8988T (cell line): ENCODE results near the gene CCDC8.
"Not testable (repeated sequence)": the region's sequence is repeated elsewhere in the genome, so short reads cannot be mapped to it uniquely, and the experiment has no call there.

Source experiments
- DNase-seq: peaks from one replicate; pipeline ENCODE4 v3.0.0; 2011

Gene CCDC8, protein sequence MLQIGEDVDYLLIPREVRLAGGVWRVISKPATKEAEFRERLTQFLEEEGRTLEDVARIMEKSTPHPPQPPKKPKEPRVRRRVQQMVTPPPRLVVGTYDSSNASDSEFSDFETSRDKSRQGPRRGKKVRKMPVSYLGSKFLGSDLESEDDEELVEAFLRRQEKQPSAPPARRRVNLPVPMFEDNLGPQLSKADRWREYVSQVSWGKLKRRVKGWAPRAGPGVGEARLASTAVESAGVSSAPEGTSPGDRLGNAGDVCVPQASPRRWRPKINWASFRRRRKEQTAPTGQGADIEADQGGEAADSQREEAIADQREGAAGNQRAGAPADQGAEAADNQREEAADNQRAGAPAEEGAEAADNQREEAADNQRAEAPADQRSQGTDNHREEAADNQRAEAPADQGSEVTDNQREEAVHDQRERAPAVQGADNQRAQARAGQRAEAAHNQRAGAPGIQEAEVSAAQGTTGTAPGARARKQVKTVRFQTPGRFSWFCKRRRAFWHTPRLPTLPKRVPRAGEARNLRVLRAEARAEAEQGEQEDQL

DNA sequence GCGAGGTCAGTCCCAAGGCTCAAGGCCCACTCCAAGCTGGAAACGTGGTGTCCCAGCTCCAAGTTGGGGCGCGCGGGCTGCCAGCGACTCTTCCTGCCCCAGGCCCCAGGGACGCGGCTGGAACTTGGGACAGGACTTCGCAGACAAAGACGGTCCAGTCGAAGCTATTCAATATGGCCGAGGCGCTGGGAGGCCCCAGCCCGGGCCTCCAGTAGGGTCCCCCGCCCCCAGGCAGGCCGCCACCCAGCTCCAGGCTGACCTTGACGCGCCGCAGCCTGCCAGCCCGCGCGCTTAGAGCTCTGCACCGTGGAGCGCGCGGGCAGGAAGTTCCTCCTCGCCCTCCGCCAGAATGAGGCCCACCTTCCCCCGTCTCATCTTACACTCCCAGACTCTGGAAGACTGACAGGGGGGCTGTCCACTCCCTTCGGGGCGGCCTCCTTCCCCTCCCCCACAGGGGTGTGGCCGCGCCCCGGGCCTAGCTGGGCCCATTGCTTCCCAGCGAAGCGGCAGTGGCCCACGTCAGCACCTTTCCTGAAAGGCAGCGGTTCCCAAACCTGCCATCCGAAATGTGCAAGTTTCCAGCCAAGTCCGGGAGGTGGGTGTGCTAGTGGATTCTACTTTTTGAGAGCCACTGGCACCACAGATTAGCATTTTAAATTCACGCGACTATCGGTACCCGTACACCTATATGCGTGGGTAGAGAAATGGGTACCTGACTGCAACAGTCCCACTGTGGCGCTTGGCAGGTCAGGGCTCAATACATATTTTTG, at the start of gene CCDC8:
Gene CCDC8 (minus strand): TSS at position 303 of the 770 bp plus-strand sequence. CDS start 754 bp downstream, outside the sequence.
- no peak for DNase-seq

DNA sequence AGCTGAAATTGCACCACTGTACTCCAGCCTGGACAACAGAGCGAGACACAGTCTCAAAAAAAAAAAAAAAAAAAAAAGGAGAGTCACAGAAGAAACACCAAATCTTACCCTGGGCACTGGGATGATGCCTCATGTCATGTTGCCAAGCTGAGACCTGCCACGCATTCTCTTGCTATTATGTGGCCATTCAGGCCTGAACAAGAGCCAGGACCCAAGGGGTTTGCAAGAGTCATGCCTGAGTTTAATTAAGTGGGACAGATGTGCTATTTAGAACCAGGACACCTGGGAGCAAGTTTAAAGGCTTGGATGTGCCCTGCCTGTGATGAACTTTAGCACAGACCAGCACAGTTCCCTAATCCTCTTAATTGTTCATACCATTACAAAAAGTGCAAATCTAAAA, 48.2 kb upstream of the CCDC8 start:
- DNase-seq, result no peak

DNA sequence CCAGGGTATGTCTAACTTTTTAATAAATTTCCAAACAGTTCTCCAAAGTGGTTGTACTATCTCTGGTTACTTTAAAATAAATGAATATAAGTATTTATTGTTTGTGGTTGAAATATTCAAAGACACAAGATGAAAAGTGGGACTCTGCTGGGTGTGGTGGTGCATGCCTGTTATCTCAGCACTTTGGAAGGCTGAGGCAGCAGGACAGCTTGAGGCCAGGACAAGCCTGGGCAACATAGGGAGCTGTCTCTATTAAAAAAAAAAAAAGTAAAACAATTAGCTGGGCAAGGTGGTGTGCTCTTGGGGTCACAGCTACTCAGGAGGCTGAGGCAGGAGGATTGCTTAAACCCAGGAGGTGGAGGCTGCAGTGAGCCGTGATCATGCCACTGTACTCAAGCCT, 47.6 kb upstream of the CCDC8 start:
- DNase-seq, result no peak

GRCh38 chr19:46460055-46460454, 46.7 kb upstream of the CCDC8 start:
- DNase-seq, result no peak

- no peak for DNase-seq
These were observed 43.6 kb upstream of the CCDC8 start for GRCh38 chr19:46456930-46457329.

GRCh38 chr19:46454244-46454643, 40.9 kb upstream of the CCDC8 start:
- no peak for DNase-seq

DNA sequence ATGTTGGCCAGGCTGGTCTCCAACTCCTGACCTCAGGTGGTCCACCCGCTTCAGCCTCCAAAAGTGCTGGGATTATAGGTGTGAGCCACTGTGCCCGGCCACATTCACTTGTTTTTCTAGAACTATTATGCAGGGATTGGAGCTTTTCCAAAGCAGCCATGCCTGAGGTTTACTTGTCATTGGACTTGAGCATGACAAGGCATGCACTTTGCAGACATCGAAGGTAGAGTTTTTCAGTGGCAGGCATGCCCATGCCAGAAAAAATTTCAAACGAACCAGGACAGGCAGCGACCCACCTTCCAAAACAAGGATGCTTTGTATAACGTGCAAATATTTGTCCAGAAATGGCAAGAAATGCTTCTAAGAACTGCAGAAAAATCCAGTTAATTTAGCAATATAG, 40.3 kb upstream of the CCDC8 start:
- no peak for DNase-seq

- DNase-seq, result no peak
These were observed 38.8 kb upstream of the CCDC8 start for GRCh38 chr19:46452186-46452585.

GRCh38 chr19:46451352-46451751, 38.0 kb upstream of the CCDC8 start:
- DNase-seq, result no peak

DNA sequence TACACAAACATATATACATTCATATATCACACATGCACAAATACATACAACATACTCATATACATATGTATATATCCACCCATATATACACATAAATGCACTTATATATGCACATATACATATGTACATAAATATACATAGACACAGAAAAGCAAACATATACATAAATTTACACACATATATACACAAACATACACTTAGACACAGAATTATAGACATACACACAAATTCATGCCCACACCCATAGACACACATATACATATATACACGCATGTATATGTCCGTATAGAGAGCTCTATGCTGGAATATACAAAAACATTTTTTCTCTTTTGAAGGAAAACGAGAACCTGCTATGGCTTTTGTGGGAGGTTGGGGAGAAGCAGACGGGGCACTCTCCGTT, 37.4 kb upstream of the CCDC8 start:
- DNase-seq, result no peak

GRCh38 chr19:46449228-46449627, 35.9 kb upstream of the CCDC8 start:
- no peak for DNase-seq

- no peak for DNase-seq
These were observed 35.2 kb upstream of the CCDC8 start for GRCh38 chr19:46448601-46449000.

DNA sequence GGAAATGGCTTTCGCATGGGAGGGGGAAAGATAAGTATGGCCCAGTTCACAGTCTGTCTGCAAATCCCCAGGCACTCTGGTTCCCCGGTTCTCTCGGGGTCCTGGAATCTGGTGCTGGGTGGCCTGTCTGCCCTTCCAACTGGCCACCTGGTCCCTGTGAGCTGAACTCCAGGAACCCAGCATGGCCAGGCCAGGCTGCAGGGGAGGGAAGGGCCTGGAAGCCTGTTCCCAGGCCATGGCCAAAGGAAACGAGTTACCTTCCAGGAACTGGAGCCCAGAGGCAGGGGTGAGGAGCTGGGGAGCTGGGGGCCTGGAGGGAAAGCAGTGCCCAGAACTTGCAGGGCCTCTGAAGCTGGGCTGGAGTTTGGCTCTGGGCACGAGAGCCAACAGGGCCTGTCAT, 34.5 kb upstream of the CCDC8 start:
- DNase-seq, result no peak

GRCh38 chr19:46447006-46447405, 33.6 kb upstream of the CCDC8 start:
- no peak for DNase-seq

- DNase-seq, result no peak
These were observed 32.7 kb upstream of the CCDC8 start for GRCh38 chr19:46446021-46446420.

GRCh38 chr19:46442808-46443450, 29.6 kb upstream of the CCDC8 start:
- DNase-seq, result no peak

- no peak for DNase-seq
These were observed 28.5 kb upstream of the CCDC8 start for GRCh38 chr19:46441866-46442265.

GRCh38 chr19:46435689-46436088, 22.3 kb upstream of the CCDC8 start:
- not testable (repeated sequence) for DNase-seq

- DNase-seq, result no peak
These were observed 21.6 kb upstream of the CCDC8 start for GRCh38 chr19:46435009-46435408.

DNA sequence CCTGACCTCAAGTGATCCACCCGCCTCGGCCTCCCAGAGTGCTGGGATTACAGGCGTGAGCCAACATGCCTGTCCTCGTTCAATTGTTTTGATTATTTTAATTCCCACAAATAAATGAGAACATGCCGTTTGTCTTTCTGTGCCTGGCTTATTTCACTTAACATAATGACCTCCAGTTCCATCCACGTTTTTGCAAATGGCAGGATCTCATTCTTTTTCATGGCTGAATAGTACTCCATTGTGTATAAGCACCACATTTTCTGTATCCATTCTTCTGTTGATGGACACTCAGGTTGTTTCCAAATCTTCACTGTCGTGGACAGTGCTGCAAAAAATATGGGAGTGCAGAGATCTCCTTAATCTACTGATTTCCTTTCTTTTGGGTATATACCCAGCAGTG, 20.1 kb upstream of the CCDC8 start:
- DNase-seq, result not testable (repeated sequence)

- DNase-seq, result no peak
These were observed 18.5 kb upstream of the CCDC8 start for GRCh38 chr19:46431824-46432223.

DNA sequence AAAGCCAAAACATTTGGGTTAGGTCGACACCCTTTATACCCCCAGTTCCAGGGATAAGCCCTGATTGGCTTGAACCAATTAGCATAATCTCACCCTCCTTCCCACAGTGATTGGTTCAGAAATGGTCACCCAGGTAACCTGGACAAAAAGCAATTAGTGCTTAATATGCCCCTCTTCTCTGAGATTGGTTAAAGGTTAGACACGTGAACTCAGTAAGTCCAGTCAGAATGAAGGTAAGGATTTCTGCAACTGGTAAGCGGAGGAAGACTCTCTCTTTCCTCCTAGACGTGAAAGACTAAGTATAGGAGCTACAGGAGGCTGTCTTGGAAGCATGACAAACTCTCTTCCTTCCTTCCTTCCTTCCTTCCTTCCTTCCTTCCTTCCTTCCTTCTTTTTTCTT, 16.6 kb upstream of the CCDC8 start:
- no peak for DNase-seq
